Ishikawa (cell line): Measurements from ENCODE around the gene PRR32.

ENCODE experiments used
- CREB1 ChIP-seq: IDR thresholded peaks from 2 replicates; pipeline ENCODE4 v1.6.1; 2012; ENCODE audit warnings: low read depth
- EGR1 ChIP-seq: IDR thresholded peaks from 2 replicates; pipeline ENCODE4 v1.6.1; 2012
- EP300 ChIP-seq: IDR thresholded peaks from 2 replicates; pipeline ENCODE4 v1.6.1; 2012; ENCODE audit warnings: borderline replicate concordance
- MAX ChIP-seq: IDR thresholded peaks from 2 replicates; pipeline ENCODE4 v1.6.1; 2012
- REST ChIP-seq: IDR thresholded peaks from 2 replicates; pipeline ENCODE4 v1.6.1; 2012; ENCODE audit warnings: low read depth, mild to moderate bottlenecking
- TCF12 ChIP-seq: IDR thresholded peaks from 2 replicates; pipeline ENCODE4 v1.6.1; 2012; ENCODE audit warnings: low read depth

DNA sequence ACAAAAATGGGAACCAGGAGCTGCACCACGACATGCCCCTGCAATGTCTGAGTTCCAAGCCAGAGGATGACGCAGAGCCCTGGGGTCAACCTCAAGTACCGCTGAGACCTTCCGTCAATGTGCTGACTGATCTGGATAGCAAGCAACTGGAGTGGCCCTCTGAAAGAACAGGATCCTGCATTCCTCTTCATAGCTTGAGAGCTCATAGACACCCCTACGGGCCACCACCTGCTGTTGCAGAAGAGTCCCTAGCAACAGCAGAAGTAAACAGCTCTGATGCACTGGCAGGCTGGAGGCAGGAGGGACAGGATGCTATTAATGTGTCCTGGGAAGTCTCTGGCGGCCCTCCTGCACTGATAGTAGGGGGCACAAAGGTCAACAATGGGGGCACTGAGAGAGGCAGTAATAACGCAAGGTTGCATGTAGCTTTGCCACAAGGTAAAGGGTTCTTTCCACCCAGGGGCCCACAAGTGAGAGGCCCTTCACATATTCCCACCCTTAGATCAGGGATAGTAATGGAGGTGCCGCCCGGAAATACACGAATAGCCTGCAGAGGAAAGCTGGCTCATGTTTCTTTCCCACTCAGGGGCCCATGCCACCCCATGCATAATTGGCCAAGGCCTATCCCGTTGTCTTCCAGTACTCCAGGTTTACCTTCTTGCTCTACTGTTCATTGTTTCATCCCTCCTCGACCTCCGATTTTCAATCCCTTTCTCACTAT lies 1.3 kb downstream of the PRR32 start:
- TF ChIP-seq MAX (no peak), TCF12 (no peak), CREB1 (no peak), EGR1 (no peak), EP300 (no peak), REST (no peak)
